Activated B cell treated with CpG ODN at 0.5 μM for 24 hours (primary cell): Measurements from ENCODE around the gene TSPO. TPM values are rescaled to one million over a fixed set of nuclear protein-coding genes. Genes with fewer than 3 reads are reported as not detected.

Source experiments
- ATAC-seq: fragments of 200-7000 bp; cut with Tn5 transposase; one replicate; pipeline ENCODE4 v1.10.0; 2021; ENCODE audit warnings: low read depth, mild to moderate bottlenecking, moderate library complexity
- CTCF ChIA-PET: fragments of 350-600 bp; sonication (Branson Sonifier 250); formaldehyde crosslinking; loops from one replicate; lab custom pipeline; 2021; ENCODE audit warnings: antibody characterized with exemption; lab: Charles Lee
- POLR2A ChIA-PET: fragments of 350-600 bp; sonication (Branson Sonifier 250); formaldehyde crosslinking; loops from one replicate; lab custom pipeline; 2021; ENCODE audit warnings: antibody characterized with exemption; lab: Charles Lee
- DNase-seq: peaks from one replicate; pipeline ENCODE4 v3.0.0; 2022
- H3K27ac Mint-ChIP-seq: one replicate; pipeline ENCODE4 v1.8.0; 2020; ENCODE audit warnings: mixed read lengths
- H3K27me3 Mint-ChIP-seq: one replicate; pipeline ENCODE4 v1.8.0; 2021; ENCODE audit warnings: mixed read lengths
- H3K36me3 Mint-ChIP-seq: one replicate; pipeline ENCODE4 v1.8.0; 2021; ENCODE audit warnings: low read depth, mixed read lengths
- H3K4me1 Mint-ChIP-seq: one replicate; pipeline ENCODE4 v1.8.0; 2021; ENCODE audit warnings: mixed read lengths
- H3K4me3 Mint-ChIP-seq: one replicate; pipeline ENCODE4 v1.8.0; 2020; ENCODE audit warnings: mild to moderate bottlenecking, mixed read lengths
- H3K9me3 Mint-ChIP-seq: one replicate; pipeline ENCODE4 v1.8.0; 2020; ENCODE audit warnings: mixed read lengths
- CTCF ChIP-seq: fragments of 200-600 bp; IDR thresholded peaks from one replicate; pipeline ENCODE4 v1.8.0; 2022; ENCODE audit warnings: antibody characterized with exemption, mild to moderate bottlenecking
- intact Hi-C: fragments of 100-400 bp; cut with micrococcal nuclease; formaldehyde crosslinking; loops from one replicate; pipeline ENCODE4 v1.15.1; 2024
- total RNA-seq: library from RNA; stranded (reverse); gene quantifications from 2 replicates; pipeline ENCODE4 v1.2.3, GENCODE V29; 2022

TSPO gene
- total RNA-seq, 1 donor from 2014 or later, result 40.9 TPM

DNA sequence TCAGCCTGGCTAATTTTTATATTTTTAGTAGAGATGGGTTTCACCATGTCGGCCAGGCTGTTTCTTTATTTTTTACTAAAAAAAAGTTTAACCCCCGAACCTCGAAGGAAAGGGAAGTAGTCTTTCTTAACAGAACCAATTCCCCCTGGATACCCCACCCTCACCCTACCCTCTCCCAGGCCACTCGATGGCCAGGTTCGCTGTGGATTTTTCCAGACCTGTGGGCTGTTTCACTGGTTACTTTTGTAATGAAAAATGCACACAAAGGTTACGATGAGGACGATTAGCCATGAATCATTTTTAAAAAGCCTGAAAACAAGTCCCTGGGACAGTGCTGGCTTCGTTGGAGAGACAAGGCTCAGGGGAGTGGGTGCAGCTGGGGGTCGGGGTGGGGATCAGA, 2.5 kb downstream of the TSPO start:
- ATAC-seq (no peak), DNase-seq (no peak)
- Mint-ChIP-seq H3K4me3 (no peak overlapping the region), H3K36me3 (peaks cover 3% of the 10 kb centered on the region), H3K27ac (no peak overlapping the region), H3K9me3 (no peaks in the 10 kb centered on the region), H3K4me1 (peaks cover 33% of the 10 kb centered on the region), H3K27me3 (no peaks in the 10 kb centered on the region)
- intact Hi-C loops, result loop anchor here (5.0 kb wide), 1 partner anchor 42 kb away; the partner anchor contains the start of gene BIK
- CTCF ChIA-PET, result no interaction called here
- POLR2A ChIA-PET, result interaction anchor here (0.5 kb wide), 1 partner anchor 10 kb away, joined by 4 read pairs; no protein-coding TSS in a partner anchor
- no peak for TF ChIP-seq CTCF

GRCh38 chr22:43154887-43155536, 3.7 kb downstream of the TSPO start:
- POLR2A ChIA-PET, result no interaction called here
- TF ChIP-seq CTCF, result no peak
- Mint-ChIP-seq H3K27ac (no peak overlapping the region), H3K4me3 (no peak overlapping the region), H3K36me3 (peaks cover 3% of the 10 kb centered on the region), H3K27me3 (no peaks in the 10 kb centered on the region), H3K9me3 (no peaks in the 10 kb centered on the region), H3K4me1 (peaks cover 31% of the 10 kb centered on the region)
- no peak for ATAC-seq
- CTCF ChIA-PET, result no interaction called here
- intact Hi-C loops, result loop anchor here (5.0 kb wide), 1 partner anchor 43 kb away; the partner anchor contains the start of gene BIK
- DNase-seq, result no peak

GRCh38 chr22:43155789-43156188, 4.4 kb downstream of the TSPO start:
- no peaks in the 10 kb centered on the region for H3K27me3 Mint-ChIP-seq
- DNase-seq (no peak), ATAC-seq (no peak)
- peaks cover 29% of the 10 kb centered on the region for H3K4me1 Mint-ChIP-seq
- no peak overlapping the region for H3K4me3 Mint-ChIP-seq
- H3K27ac Mint-ChIP-seq, result no peak overlapping the region
- H3K9me3 Mint-ChIP-seq, result no peaks in the 10 kb centered on the region
- TF ChIP-seq CTCF, result no peak
- ChIA-PET CTCF (no interaction called here), POLR2A (no interaction called here)
- intact Hi-C loops, result no loop called here
- peaks cover 5% of the 10 kb centered on the region for H3K36me3 Mint-ChIP-seq

GRCh38 chr22:43156413-43156812, 5.1 kb downstream of the TSPO start:
- ChIA-PET POLR2A (no interaction called here), CTCF (no interaction called here)
- peaks cover 24% of the 10 kb centered on the region for H3K4me1 Mint-ChIP-seq
- no peaks in the 10 kb centered on the region for H3K9me3 Mint-ChIP-seq
- DNase-seq (no peak), ATAC-seq (no peak)
- intact Hi-C loops, result no loop called here
- H3K4me3 Mint-ChIP-seq, result no peak overlapping the region
- TF ChIP-seq CTCF, result no peak
- no peak overlapping the region for H3K27ac Mint-ChIP-seq
- no peaks in the 10 kb centered on the region for H3K27me3 Mint-ChIP-seq
- peaks cover 2% of the 10 kb centered on the region for H3K36me3 Mint-ChIP-seq

DNA sequence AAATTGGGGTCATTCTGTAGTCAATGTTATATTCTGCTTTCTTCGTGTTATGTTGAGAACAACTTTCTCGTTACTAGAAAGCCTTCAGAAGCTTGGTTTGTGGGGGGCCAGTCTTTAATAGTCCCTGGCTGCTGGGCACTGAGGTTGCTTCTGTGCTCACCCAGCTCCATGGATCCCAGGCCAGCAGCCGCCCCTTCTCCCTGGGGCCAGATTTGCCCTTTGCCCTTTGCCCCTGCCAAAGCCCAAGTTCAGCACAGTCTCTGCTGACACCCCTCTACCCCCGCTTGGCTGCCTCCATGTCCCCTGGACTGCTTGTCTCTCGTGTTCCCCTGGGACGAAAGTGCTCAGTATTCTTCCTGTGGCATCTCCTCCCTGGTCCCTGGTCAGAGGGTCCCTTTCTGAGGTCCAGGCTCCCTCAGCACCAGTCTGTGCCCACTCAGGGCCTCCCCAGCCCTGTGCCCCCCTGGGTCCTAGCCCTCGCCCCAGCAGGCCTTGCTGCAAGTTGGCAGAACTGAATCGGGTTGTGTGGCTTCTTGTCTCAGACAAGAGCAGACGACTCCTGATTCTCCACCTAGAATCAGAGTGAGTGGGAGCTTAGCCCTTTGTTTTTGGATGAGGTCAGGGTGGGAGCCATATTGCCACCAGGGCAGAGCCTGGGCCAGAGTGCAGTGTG, 6.7 kb downstream of the TSPO start:
- H3K27ac Mint-ChIP-seq, result no peak overlapping the region
- ATAC-seq (no peak), DNase-seq (no peak)
- intact Hi-C loops, result no loop called here
- H3K36me3 Mint-ChIP-seq, result peaks cover 2% of the 10 kb centered on the region
- no peak for TF ChIP-seq CTCF
- ChIA-PET CTCF (no interaction called here), POLR2A (no interaction called here)
- H3K4me1 Mint-ChIP-seq, result peaks cover 15% of the 10 kb centered on the region
- H3K4me3 Mint-ChIP-seq, result no peak overlapping the region
- H3K27me3 Mint-ChIP-seq, result no peaks in the 10 kb centered on the region
- no peaks in the 10 kb centered on the region for H3K9me3 Mint-ChIP-seq
